ENCODE results near the gene IL22.
A peak's percentile ranks its signal among the peaks of the same experiment; 100 is the strongest.

IL22 gene

DNA sequence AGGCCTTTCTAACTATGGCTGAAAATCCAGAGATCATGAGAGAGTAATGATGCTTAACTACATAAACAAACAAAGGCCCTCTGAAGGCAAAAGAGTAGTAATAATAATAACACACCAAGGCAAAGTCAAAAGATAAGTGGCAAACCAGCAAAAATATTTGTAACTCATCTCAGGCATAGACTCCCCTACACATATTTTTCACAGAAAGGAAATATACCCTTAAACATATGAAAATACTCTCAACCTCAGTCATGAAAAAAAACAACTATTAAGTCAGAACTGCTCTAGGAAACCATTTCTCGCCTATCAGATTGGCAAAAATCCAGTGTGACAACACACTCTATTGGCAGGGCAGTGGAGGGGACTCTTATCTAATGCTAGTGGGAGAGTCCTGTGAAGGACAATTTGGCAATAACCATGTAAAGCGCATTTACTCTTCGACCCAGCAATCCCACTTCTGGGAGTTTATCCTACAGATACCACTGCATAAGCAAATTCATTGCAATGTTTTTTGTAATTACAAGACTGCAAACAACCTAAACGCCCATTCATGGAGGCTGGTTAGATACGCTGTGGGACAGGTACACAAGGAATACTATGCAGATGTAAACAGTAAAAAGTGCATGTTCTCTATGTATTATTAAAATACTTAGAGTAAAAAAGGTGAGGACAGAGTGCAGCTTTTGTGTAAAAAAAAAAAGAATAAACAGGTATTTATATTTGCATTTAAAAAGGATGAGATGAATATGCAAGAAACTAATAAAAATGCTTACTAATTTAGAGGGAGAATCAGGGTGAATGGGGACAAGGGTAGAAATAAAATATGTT lies 26.0 kb upstream of the IL22 start:
- Histone ChIP-seq H3K4me1 (ENCODE audit: control insufficient read depth in 2 of 2, insufficient read depth in 1 of 2, low read depth in 1 of 2, low read length in 2 of 2) (peaks cover 0 to 2% of the 10 kb centered on the region in 2 donors), H3K4ac (ENCODE audit: low read length) (no peak overlapping the region), H3K23ac (ENCODE audit: low read depth, low read length, poor library complexity) (no peak overlapping the region), H3K27me3 (ENCODE audit: control insufficient read depth in 3 of 3, insufficient read depth in 3 of 3, low read depth in 1 of 3, low read length in 3 of 3) (peaks cover 0 to 3% (median 0%) of the 10 kb centered on the region in 3 experiments), H3K9me3 (replicated peaks in 1 of 2; ENCODE audit: control insufficient read depth in 2 of 2, insufficient read depth in 1 of 2, low read depth in 1 of 2, low read length in 2 of 2) (no peaks in the 10 kb centered on the region), H3K18ac (ENCODE audit: low read length) (no peak overlapping the region), H2AFZ (ENCODE audit: low read length) (no peak overlapping the region), H3K27ac (replicated peaks; ENCODE audit: low read length) (no peak overlapping the region), H2BK120ac (ENCODE audit: low read depth, low read length) (no peak overlapping the region), H3K79me1 (ENCODE audit: low read depth, low read length) (no peaks in the 10 kb centered on the region), H2AK5ac (ENCODE audit: low read depth, low read length) (no peak overlapping the region), H4K8ac (ENCODE audit: low read depth, low read length) (no peak overlapping the region), H2BK5ac (ENCODE audit: low read length) (no peak overlapping the region), H3K36me3 (replicated peaks in 1 of 2; ENCODE audit: control insufficient read depth in 2 of 2, insufficient read depth in 2 of 2, low read length in 2 of 2) (no peaks in the 10 kb centered on the region), H3K9ac (ENCODE audit: low read depth, low read length, poor library complexity) (no peak overlapping the region), H2BK12ac (ENCODE audit: low read length) (no peak overlapping the region), H4K91ac (ENCODE audit: low read depth, low read length, poor library complexity) (no peak overlapping the region), H3K4me2 (ENCODE audit: insufficient read depth, low read length, poor library complexity, severe bottlenecking) (no peak overlapping the region), H3K4me3 (ENCODE audit: low read length in 2 of 2) (no peak overlapping the region), H3K14ac (ENCODE audit: low read length) (no peak overlapping the region), H2BK15ac (ENCODE audit: low read length) (no peak overlapping the region)
- WGBS, 2 donors (ENCODE audit: extremely low coverage in 2 of 2, insufficient read length in 2 of 2, insufficient replicate concordance in 1 of 2): no CpG with 5 or more reads among the region's 5 CpGs
- DNase-seq (ENCODE audit: low spot score): no peak

DNA sequence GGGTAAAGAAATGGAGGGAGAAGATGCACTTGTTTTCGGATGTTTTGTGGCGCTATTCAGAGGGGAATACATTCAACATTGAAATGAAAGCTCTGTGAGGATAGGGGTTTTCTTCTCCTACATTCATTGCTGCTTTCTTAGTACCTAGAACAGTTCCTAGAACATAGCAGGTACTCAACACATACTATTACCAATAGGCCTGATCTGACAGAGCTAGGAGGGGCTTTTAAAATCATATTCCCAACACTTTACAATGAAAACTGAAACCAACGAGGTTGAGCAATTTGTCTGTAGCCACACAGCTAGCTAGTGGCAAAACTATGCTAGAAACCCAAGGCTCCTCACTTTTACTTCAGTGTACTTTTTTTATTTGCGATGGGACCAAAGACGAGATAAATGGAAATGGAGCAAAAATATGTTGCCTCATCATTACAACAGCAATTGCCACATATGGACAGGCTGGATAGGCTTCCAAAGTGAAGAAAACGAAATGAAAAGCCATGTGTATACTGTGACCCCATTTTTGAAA lies 23.1 kb upstream of the IL22 start:
- no peaks in the 10 kb centered on the region for H3K9me3 ChIP-seq (replicated peaks in 1 of 2; ENCODE audit: control insufficient read depth in 2 of 2, insufficient read depth in 1 of 2, low read depth in 1 of 2, low read length in 2 of 2)
- H3K4ac ChIP-seq (ENCODE audit: low read length): no peak overlapping the region

DNA sequence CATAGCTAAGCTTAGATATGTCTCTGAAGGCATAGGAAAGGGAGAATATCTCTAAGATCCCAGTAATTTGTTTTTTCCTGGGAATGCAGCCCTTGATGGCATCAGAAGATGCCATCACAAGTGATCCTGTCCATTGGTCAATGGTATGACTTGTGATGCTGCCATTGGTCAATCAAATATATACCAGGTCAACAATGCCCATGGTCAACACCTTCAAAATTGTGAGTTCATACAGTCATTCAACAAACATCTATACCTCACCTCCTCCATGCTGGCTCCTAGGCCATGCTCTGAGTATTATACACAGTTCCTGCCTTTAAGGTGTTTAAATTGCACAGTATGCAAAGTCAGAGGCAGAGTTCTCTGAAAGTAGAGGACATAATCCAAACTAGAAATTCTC lies 19.3 kb upstream of the IL22 start:
- Histone ChIP-seq H3K23ac (ENCODE audit: low read depth, low read length, poor library complexity) (no peak overlapping the region), H3K4me1 (ENCODE audit: control insufficient read depth in 2 of 2, insufficient read depth in 1 of 2, low read depth in 1 of 2, low read length in 2 of 2) (peaks cover 2 to 4% of the 10 kb centered on the region in 2 donors), H3K36me3 (replicated peaks in 1 of 2; ENCODE audit: control insufficient read depth in 2 of 2, insufficient read depth in 2 of 2, low read length in 2 of 2) (no peaks in the 10 kb centered on the region), H2BK15ac (ENCODE audit: low read length) (no peak overlapping the region), H3K79me1 (ENCODE audit: low read depth, low read length) (no peaks in the 10 kb centered on the region), H4K91ac (ENCODE audit: low read depth, low read length, poor library complexity) (no peak overlapping the region), H2AFZ (ENCODE audit: low read length) (no peak overlapping the region), H2BK12ac (ENCODE audit: low read length) (no peak overlapping the region), H2BK120ac (ENCODE audit: low read depth, low read length) (no peak overlapping the region), H3K18ac (ENCODE audit: low read length) (no peak overlapping the region), H3K4me3 (ENCODE audit: low read length in 2 of 2) (no peak overlapping the region), H3K27me3 (ENCODE audit: control insufficient read depth in 3 of 3, insufficient read depth in 3 of 3, low read depth in 1 of 3, low read length in 3 of 3) (no peaks in the 10 kb centered on the region), H2AK5ac (ENCODE audit: low read depth, low read length) (no peak overlapping the region), H3K4me2 (ENCODE audit: insufficient read depth, low read length, poor library complexity, severe bottlenecking) (no peak overlapping the region), H3K27ac (replicated peaks; ENCODE audit: low read length) (no peak overlapping the region), H3K9ac (ENCODE audit: low read depth, low read length, poor library complexity) (no peak overlapping the region), H3K4ac (ENCODE audit: low read length) (no peak overlapping the region), H2BK5ac (ENCODE audit: low read length) (no peak overlapping the region), H4K8ac (ENCODE audit: low read depth, low read length) (no peak overlapping the region), H3K9me3 (replicated peaks in 1 of 2; ENCODE audit: control insufficient read depth in 2 of 2, insufficient read depth in 1 of 2, low read depth in 1 of 2, low read length in 2 of 2) (no peaks in the 10 kb centered on the region), H3K14ac (ENCODE audit: low read length) (no peak overlapping the region)
- no peak for DNase-seq (ENCODE audit: low spot score)

More for the DNA sequence above, 23.1 kb upstream of the IL22 start:
- peak overlapping the region; percentile 43 for H3K27ac ChIP-seq (replicated peaks; ENCODE audit: low read length)
- no peak overlapping the region for H4K91ac ChIP-seq (ENCODE audit: low read depth, low read length, poor library complexity)
- H3K36me3 ChIP-seq (replicated peaks in 1 of 2; ENCODE audit: control insufficient read depth in 2 of 2, insufficient read depth in 2 of 2, low read length in 2 of 2): no peaks in the 10 kb centered on the region
- WGBS, 2 donors (ENCODE audit: extremely low coverage in 2 of 2, insufficient read length in 2 of 2, insufficient replicate concordance in 1 of 2): 100% methylated on average over 1 of the region's 6 CpGs; no CpG with 5 or more reads in 1 of the 2 donors
- H3K14ac ChIP-seq (ENCODE audit: low read length): no peak overlapping the region
- H3K79me1 ChIP-seq (ENCODE audit: low read depth, low read length): no peaks in the 10 kb centered on the region
- H2AK5ac ChIP-seq (ENCODE audit: low read depth, low read length): no peak overlapping the region
- H3K9ac ChIP-seq (ENCODE audit: low read depth, low read length, poor library complexity): no peak overlapping the region
- no peak overlapping the region for H2BK5ac ChIP-seq (ENCODE audit: low read length)
- no peak overlapping the region for H2BK120ac ChIP-seq (ENCODE audit: low read depth, low read length)
- H3K4me2 ChIP-seq (ENCODE audit: insufficient read depth, low read length, poor library complexity, severe bottlenecking): no peak overlapping the region
- H4K8ac ChIP-seq (ENCODE audit: low read depth, low read length): no peak overlapping the region
- no peak overlapping the region for H3K23ac ChIP-seq (ENCODE audit: low read depth, low read length, poor library complexity)
- H2BK12ac ChIP-seq (ENCODE audit: low read length): no peak overlapping the region
- H2AFZ ChIP-seq (ENCODE audit: low read length): no peak overlapping the region
- H3K4me1 ChIP-seq (ENCODE audit: control insufficient read depth in 2 of 2, insufficient read depth in 1 of 2, low read depth in 1 of 2, low read length in 2 of 2): peaks cover 1 to 2% of the 10 kb centered on the region in 2 donors
- no peak for DNase-seq (ENCODE audit: low spot score)
- H2BK15ac ChIP-seq (ENCODE audit: low read length): no peak overlapping the region
- H3K18ac ChIP-seq (ENCODE audit: low read length): no peak overlapping the region
- peaks cover 0 to 3% (median 0%) of the 10 kb centered on the region in 3 experiments for H3K27me3 ChIP-seq (ENCODE audit: control insufficient read depth in 3 of 3, insufficient read depth in 3 of 3, low read depth in 1 of 3, low read length in 3 of 3)
- no peak overlapping the region for H3K4me3 ChIP-seq (ENCODE audit: low read length in 2 of 2)

DNA sequence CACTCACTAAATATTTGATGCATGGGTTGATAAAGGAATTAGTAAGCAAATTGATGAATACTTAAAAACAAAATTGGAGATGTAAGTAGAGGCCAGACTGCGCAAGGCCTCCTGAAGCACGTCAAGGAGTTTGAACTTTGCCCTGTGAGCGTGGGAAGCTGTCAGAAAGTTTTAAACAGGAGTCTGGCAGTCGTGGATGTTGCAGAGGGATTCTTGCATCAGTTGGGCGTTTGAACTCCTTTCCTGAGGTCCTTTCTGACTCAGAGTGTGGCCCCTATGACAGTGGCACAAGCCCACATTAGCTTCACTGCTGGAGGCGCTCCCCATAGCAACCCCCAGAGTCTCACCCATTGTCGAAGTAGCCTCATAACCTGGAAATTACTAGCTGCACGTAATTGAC lies 17.9 kb upstream of the IL22 start:
- no peak overlapping the region for H2BK12ac ChIP-seq (ENCODE audit: low read length)
- H2BK15ac ChIP-seq (ENCODE audit: low read length): no peak overlapping the region
- peaks cover 4 to 5% of the 10 kb centered on the region in 2 donors for H3K4me1 ChIP-seq (ENCODE audit: control insufficient read depth in 2 of 2, insufficient read depth in 1 of 2, low read depth in 1 of 2, low read length in 2 of 2)
- H3K4me2 ChIP-seq (ENCODE audit: insufficient read depth, low read length, poor library complexity, severe bottlenecking): no peak overlapping the region
- H2AFZ ChIP-seq (ENCODE audit: low read length): peak overlapping the region; percentile 30
- no peak overlapping the region for H3K4ac ChIP-seq (ENCODE audit: low read length)
- no peak overlapping the region for H3K23ac ChIP-seq (ENCODE audit: low read depth, low read length, poor library complexity)
- H4K8ac ChIP-seq (ENCODE audit: low read depth, low read length): no peak overlapping the region
- H3K9me3 ChIP-seq (replicated peaks in 1 of 2; ENCODE audit: control insufficient read depth in 2 of 2, insufficient read depth in 1 of 2, low read depth in 1 of 2, low read length in 2 of 2): no peaks in the 10 kb centered on the region
- no peak overlapping the region for H4K91ac ChIP-seq (ENCODE audit: low read depth, low read length, poor library complexity)
- H3K14ac ChIP-seq (ENCODE audit: low read length): no peak overlapping the region
- H3K4me3 ChIP-seq (ENCODE audit: low read length in 2 of 2): no peak overlapping the region
- H2BK5ac ChIP-seq (ENCODE audit: low read length): no peak overlapping the region
- H3K18ac ChIP-seq (ENCODE audit: low read length): no peak overlapping the region
- WGBS, 2 donors (ENCODE audit: extremely low coverage in 2 of 2, insufficient read length in 2 of 2, insufficient replicate concordance in 1 of 2): no CpG with 5 or more reads among the region's 8 CpGs
- H3K27me3 ChIP-seq (ENCODE audit: control insufficient read depth in 3 of 3, insufficient read depth in 3 of 3, low read depth in 1 of 3, low read length in 3 of 3): no peaks in the 10 kb centered on the region
- no peaks in the 10 kb centered on the region for H3K36me3 ChIP-seq (replicated peaks in 1 of 2; ENCODE audit: control insufficient read depth in 2 of 2, insufficient read depth in 2 of 2, low read length in 2 of 2)
- H2BK120ac ChIP-seq (ENCODE audit: low read depth, low read length): no peak overlapping the region
- no peak overlapping the region for H3K9ac ChIP-seq (ENCODE audit: low read depth, low read length, poor library complexity)
- H2AK5ac ChIP-seq (ENCODE audit: low read depth, low read length): no peak overlapping the region
- no peak overlapping the region for H3K27ac ChIP-seq (replicated peaks; ENCODE audit: low read length)
- no peaks in the 10 kb centered on the region for H3K79me1 ChIP-seq (ENCODE audit: low read depth, low read length)
- DNase-seq (ENCODE audit: low spot score): no peak

Measured in neuronal stem cell (in vitro differentiated cells).